GM12873 (cell line): ENCODE data around the gene HSP90AB1.

Source experiments
- TF ChIP-seq, protein P1 (sequence below): IDR thresholded peaks from 2 replicates; pipeline ENCODE4 v1.5.1; 2012; ENCODE audit warnings: low read depth, mild to moderate bottlenecking, moderate library complexity, low read length, control low read depth; ENCODE audit not compliant: insufficient read depth; ENCODE audit errors: missing control alignments

The HSP90AB1 gene

GRCh38 chr6:44266347-44266746, 19.4 kb downstream of the HSP90AB1 start:
- TF ChIP-seq, protein P1, sequence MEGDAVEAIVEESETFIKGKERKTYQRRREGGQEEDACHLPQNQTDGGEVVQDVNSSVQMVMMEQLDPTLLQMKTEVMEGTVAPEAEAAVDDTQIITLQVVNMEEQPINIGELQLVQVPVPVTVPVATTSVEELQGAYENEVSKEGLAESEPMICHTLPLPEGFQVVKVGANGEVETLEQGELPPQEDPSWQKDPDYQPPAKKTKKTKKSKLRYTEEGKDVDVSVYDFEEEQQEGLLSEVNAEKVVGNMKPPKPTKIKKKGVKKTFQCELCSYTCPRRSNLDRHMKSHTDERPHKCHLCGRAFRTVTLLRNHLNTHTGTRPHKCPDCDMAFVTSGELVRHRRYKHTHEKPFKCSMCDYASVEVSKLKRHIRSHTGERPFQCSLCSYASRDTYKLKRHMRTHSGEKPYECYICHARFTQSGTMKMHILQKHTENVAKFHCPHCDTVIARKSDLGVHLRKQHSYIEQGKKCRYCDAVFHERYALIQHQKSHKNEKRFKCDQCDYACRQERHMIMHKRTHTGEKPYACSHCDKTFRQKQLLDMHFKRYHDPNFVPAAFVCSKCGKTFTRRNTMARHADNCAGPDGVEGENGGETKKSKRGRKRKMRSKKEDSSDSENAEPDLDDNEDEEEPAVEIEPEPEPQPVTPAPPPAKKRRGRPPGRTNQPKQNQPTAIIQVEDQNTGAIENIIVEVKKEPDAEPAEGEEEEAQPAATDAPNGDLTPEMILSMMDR, result no peak

GRCh38 chr6:44267252-44267651, 20.4 kb downstream of the HSP90AB1 start:
- TF ChIP-seq, protein P1, result no peak

- TF ChIP-seq, protein P1, result peak; percentile 99
These were observed 21.3 kb downstream of the HSP90AB1 start for GRCh38 chr6:44268095-44268628.

DNA sequence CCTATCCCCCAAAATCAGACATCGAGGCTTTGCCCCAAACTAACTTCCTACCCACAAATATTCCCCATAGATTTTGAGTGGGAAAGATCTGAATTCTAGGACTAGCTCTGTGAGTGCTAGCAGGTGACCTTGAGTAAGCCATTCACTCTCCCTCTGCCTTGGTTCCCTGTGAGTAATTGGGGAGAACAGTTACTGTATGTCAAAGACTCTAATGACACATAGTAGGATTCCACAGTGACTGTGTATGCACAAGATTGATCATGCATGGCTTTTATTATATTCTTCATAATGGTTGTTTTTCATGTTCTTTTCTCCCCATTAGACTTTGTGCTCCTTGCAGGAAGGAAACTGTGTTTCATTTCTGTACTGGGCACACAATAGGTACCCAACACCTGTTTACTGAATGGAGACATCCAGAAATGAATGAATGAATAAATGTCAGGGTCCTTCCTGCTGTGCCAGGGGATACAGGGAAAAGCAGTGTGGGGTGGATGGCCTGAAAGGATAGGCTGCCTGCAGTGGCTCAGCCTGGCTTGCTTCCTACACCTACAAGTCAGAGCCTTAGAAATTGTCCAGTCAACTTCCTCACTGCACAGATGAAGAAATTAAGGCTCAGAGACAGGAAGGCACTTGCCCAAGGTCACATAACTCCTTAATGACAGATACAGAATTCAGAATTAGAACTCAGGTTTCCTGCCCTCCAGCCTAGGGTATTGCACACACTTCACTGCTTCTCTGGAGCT, 22.4 kb downstream of the HSP90AB1 start:
- TF ChIP-seq, protein P1, result no peak

- TF ChIP-seq, protein P1, result no peak
These were observed 23.1 kb downstream of the HSP90AB1 start, which contains the start of gene TMEM151B for GRCh38 chr6:44269921-44270525. Gene TMEM151B, plus strand, starts transcription at chr6:44270450. Its CDS starts 293 bp downstream, at chr6:44270743.

DNA sequence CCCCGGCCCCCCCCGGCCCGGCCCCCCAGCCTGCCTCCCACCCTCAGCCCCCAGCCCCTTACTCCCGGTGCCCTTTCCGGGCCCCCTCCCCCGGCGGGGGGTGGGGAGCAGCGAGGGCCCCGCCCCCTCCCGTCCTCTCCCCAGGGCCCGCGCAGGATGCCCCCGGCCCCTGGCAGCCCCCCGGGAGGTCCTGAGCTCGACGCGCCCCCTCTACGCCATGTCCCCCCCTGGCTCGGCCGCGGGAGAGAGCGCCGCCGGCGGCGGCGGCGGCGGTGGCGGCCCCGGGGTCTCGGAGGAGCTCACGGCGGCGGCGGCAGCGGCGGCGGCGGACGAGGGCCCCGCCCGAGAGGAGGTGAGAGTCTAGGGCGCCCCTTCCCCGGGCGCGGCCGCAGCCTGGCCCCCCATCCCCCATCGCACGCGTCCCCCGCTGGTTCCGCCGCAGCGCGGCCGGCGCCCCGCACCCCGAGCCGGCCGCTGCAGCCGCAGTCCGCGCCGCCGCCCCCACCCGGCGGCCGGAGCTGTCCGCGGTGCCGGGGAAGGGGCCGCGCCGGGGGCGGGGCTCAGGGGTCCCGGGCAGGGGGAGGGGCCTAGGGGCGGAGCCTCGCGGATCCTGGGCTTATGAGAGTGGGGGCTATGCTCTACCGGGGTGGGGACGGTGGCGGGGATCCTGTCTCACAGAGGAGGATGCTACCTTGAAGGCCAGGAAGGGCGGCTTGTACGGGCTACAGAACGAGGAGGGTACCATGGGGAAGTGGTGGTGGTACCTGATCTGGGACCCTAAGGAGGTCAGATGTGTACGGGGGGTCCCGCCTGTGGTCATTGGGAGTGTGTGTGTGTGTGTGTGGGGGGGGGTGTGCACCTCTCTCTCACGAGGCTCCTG, 23.9 kb downstream of the HSP90AB1 start:
- TF ChIP-seq, protein P1, result no peak

DNA sequence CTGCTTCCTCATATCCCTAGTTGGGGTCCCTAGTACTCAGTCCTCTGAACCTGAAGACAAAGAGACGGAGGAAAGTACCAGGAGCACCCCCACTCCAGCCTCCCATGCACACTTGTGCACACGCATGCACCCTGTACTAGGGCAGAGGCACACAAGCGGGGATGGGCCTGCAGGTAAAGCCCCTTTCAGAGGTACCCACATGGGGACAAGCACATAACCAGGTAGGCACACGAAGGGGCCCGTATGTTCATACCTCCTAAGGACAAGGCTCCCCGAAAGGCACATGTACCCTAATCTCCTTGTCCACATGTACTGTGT, 24.5 kb downstream of the HSP90AB1 start:
- TF ChIP-seq, protein P1, result no peak
